Raji (cell line): ENCODE data around the gene ADAMTSL5.
A peak's percentile ranks its signal among the peaks of the same experiment; 100 is the strongest.

Source experiments
- POLR2A ChIP-seq: IDR thresholded peaks from 2 replicates; pipeline ENCODE4 v1.6.1; 2011; ENCODE audit warnings: low read depth, low read length, control low read depth; ENCODE audit not compliant: insufficient read depth

ADAMTSL5 gene

GRCh38 chr19:1492474-1493006, 20.3 kb downstream of the ADAMTSL5 start:
- no peak for TF ChIP-seq POLR2A

DNA sequence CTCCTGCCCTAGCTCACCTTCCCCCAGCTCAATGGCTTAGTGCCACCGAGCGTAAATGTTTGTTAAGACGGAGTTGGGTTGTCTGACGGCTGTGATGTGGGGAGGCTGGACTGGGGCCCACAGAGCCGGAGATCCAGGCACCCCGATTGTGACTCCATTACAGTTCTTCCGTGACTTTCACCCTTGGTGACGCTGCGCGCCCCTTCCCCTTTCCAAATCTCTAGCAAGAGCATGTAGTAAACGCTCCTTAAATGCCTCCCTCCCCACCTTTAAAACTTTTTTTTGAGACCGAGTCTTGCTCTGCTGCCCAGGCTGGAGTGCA, 21.0 kb downstream of the ADAMTSL5 start:
- no peak for TF ChIP-seq POLR2A

- TF ChIP-seq POLR2A = peak; percentile 77
These were observed 21.5 kb downstream of the ADAMTSL5 start, which contains the start of gene REEP6 for GRCh38 chr19:1491114-1491848. TSS of gene REEP6 (plus strand) at chr19:1491181. CDS start at chr19:1491270, 89 bp downstream.

- TF ChIP-seq POLR2A = peak; percentile 49
These were observed 22.3 kb downstream of the ADAMTSL5 start, which contains the start of gene PCSK4 for GRCh38 chr19:1490311-1491113. TSS of gene PCSK4 (minus strand) at chr19:1490350. CDS start at chr19:1490346, 4 bp downstream.

DNA sequence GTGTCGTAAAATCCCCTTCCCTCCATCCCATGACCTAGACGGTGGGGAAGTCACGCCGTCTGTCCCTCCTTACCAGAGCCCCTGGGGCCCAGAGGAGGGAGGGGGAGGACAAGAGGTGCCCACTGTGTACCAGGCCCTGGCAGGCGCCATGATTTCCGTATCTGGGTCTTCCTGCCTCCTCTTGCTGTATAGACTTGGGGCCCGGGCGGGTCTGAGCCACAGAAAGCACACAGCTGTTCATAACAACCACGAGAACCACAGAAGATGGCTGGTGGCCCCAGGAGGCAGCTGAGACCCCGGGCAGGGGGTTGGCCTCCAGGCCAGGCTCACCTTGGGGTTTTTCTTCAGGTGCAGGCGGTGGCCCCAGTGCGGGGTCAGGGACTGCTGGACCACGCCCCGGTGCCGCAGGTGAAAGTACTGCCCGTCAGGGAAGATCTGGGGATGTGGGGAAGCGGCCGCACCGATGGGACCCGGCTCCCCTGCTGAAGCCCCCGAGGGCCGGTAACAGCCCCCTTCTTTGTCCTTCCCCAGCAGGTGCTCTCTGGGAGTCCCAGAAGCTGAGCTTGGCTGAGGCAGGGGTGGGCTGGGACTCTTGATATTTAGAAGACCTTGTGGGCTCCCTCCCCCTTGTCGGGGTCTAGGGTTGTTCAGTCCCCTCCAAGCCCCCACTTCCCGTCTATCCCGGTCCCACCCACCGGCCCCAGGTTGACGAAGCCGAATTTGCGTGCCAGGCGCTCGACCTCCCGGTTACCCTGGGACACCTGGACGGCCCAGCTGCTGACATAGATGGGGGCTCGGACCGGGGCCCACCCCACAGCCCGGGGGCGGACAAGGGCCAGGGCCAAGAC, 23.1 kb downstream of the ADAMTSL5 start:
- no peak for TF ChIP-seq POLR2A

- no peak for TF ChIP-seq POLR2A
These were observed 24.6 kb downstream of the ADAMTSL5 start for GRCh38 chr19:1488282-1488601.

GRCh38 chr19:1487576-1488281, 25.1 kb downstream of the ADAMTSL5 start:
- TF ChIP-seq POLR2A = no peak

DNA sequence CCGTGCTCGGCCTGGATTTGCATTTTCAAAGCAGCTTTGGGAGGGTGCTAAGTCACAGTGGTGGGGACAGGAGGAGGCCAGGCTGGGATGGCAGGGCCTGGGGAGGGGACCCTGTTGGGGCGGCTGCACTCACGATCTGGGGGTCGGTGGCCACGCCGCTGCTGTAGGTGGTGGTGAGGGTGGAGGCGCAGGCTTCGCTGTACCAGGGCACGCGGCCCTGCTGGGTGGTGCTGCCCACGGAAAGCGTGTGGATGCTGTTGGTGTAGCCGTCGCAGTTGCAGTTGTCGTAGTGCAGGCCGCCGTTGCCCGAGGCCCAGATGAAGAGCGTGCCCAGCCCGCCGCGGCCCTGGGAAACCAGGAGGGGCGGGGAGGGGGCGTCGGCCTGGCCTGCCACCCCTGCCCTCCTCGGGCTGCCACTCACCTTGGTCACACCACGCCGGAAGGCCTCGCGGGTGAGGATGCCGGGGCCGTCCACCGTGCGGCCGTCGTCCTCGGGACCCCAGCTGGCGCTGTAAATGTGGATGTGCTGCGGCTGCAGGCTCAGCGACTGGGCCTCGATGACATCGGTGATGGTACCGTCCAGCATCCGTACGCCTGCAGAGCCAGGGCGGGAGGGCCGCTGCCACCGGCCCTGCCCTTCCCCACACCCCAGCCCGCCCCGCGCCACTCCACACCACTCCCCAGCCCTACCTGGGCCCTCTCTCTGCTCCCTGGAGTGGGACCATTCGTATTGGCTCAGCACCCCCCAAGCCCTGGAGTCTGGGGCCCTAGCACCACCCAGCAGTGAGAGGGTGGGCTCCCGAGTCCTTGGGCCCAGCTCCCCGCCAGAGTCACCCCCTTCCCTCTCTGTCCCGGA, 25.9 kb downstream of the ADAMTSL5 start:
- TF ChIP-seq POLR2A = no peak

DNA sequence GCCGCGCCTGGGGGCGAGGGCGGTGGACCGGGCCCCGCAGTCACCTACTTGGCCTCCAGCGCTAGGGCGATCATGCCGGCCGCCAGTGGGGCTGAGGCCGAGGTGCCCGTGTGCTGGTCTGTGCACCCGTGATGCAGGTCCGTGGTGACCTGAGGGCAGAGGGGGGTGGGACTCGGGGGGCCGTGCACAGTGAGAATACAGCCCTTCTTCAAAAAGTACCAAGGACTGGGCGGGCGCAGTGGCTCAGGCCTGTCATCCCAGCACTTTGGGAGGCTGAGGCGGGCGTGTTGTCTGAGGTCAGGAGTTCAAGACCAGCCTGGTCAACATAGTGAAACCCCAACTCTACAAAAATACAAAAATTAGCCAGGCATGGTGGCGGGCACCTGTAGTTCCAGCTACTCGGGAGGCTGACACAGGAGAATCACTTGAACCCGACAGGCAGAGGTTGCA, 28.8 kb downstream of the ADAMTSL5 start:
- TF ChIP-seq POLR2A = no peak

DNA sequence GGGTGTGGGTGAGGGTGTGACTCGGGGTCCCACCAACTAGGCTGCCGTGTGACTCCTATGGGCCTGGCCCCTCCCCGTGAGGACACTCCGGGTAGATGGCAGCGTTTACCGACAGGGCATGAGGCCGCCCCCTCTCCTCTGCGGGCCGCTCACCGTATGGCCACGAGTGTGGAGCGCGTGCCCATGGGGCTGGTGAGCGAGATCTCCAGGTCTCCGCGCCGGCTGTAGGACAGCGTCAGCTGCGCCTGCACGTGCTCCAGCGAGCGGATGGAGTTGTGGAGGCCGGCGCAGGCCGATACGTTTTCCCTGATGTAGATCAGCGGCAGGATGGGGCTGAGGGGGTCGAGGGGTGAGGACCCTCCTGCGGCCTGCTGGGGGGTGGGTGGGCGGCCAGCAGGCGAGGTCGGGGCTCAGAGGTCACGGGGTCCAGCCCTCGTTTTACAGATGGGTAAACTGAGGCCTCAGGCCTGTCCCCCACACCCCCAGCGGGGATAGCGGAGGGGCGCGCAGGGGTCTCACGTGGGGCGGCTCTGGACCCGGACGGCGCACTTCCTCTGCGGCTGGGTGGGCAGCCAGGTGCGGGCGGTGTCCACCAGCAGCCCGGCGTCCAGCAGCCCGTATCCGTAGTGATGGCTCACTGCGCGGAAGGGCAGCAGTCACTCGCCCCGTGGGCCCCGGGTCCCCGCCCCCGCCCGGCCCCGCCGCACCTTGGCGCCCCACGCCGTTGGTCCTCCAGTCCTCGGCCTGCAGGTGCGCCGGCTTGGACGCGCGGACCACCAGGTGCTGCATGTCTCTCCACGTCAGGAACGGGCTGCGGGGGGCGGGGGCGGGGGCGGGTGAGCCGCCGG, 29.5 kb downstream of the ADAMTSL5 start:
- TF ChIP-seq POLR2A = no peak

GRCh38 chr19:1482361-1483130, 30.3 kb downstream of the ADAMTSL5 start:
- TF ChIP-seq POLR2A = no peak

DNA sequence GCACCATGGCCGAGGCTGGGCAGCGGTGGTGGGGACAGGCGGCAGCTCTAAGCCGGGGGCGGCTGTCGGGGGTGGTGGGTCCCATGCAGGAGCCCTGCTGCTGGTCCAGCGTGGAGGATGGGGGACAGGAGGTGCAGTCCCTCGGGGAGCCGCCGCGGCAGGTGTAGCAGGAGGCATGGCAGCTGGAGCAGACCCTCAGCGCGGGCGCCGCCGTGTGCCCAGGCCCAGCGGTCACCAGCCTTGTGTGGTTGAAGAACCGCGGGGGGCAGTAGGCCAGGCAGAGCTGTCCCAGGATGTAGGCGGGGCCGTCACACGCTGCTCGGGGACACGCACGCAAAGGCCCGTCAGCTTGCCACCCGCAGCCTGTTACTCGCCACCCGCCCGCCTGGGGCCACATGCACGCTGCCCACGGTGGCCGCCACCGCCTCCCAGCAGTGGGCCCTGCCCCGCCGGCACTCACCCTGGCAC, 30.9 kb downstream of the ADAMTSL5 start:
- TF ChIP-seq POLR2A = no peak
